ENCODE measurements around the gene SH3GL2.

The SH3GL2 gene

GRCh38 chr9:17802249-17802857 is 223.5 kb downstream of the SH3GL2 start:
- no peak overlapping the region for H2BK15ac ChIP-seq (replicated peaks; ENCODE audit: low read depth)
- no peaks in the 10 kb centered on the region for H3K79me1 ChIP-seq (ENCODE audit: low read length)
- no peak overlapping the region for H3K9ac ChIP-seq (ENCODE audit: low read length)
- no peaks in the 10 kb centered on the region for H3K27me3 ChIP-seq (ENCODE audit: insufficient read depth, low read length, poor library complexity)
- WGBS (ENCODE audit: extremely low coverage, insufficient coverage, low lambda C conversion rate) = no CpG with 5 or more reads among the region's 3 CpGs
- H3K4me3 ChIP-seq (ENCODE audit: low read length) = no peak overlapping the region
- H3K23ac ChIP-seq (ENCODE audit: low read length) = no peak overlapping the region
- H3K4me1 ChIP-seq (ENCODE audit: control insufficient read depth, low read depth, low read length) = peaks cover 8% of the 10 kb centered on the region
- H3K79me2 ChIP-seq (ENCODE audit: control insufficient read depth, insufficient read depth, low read length) = no peaks in the 10 kb centered on the region
- no peak overlapping the region for H2BK5ac ChIP-seq (ENCODE audit: low read length)
- no peak overlapping the region for H3K18ac ChIP-seq (ENCODE audit: low read length)
- no peak overlapping the region for H3K4me2 ChIP-seq (ENCODE audit: low read length)
- no peak overlapping the region for H4K8ac ChIP-seq (ENCODE audit: low read depth, low read length)
- H3K36me3 ChIP-seq (ENCODE audit: control insufficient read depth, insufficient read depth, low read length) = no peaks in the 10 kb centered on the region
- H2AK5ac ChIP-seq (ENCODE audit: low read length) = no peak overlapping the region
- H3K56ac ChIP-seq (ENCODE audit: low read length) = no peak overlapping the region
- H2BK120ac ChIP-seq (ENCODE audit: low read depth, low read length) = no peak overlapping the region
- H3K27ac ChIP-seq (ENCODE audit: low read depth, low read length) = no peak overlapping the region
- no peak overlapping the region for H4K5ac ChIP-seq (ENCODE audit: low read length)
- peak; percentile 10 for DNase-seq
- H3K4ac ChIP-seq (ENCODE audit: low read depth, low read length) = no peak overlapping the region

DNA sequence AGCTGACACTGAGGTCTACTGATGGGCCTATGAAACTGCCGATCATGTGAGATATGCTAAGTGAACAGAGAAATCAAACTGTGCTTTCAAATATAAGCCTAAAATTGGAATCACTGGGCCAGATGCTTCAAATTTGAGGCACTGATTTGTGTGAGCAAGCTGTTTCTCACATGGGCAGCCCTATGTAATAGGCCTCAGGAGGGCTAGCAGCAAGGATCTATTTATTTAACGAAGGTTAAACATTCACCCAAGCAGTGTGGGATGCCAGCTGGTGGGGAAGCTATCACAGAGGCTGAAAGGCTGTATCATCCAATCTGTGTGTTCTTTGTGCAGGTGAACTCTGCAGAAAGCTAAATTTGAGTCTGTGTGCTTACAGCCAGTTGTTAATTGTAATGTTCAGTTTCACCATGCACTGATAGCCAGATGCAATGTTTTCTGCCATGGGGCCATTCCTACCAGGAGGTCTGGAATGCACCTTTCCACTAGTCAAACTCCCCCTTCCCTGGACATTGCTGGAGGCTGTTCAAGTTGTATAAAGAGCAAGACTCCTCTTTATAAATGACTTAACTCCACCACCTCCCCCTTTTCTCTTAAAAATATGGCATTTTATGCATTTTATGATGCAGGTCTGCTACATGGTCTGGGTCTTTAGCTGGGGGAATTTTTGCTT is 228.9 kb downstream of the SH3GL2 start:
- Histone ChIP-seq H4K5ac (ENCODE audit: low read length) (no peak overlapping the region), H3K18ac (ENCODE audit: low read length) (no peak overlapping the region), H3K4me1 (ENCODE audit: control insufficient read depth, low read depth, low read length) (peaks cover 10% of the 10 kb centered on the region), H2BK120ac (ENCODE audit: low read depth, low read length) (no peak overlapping the region), H3K79me2 (ENCODE audit: control insufficient read depth, insufficient read depth, low read length) (no peaks in the 10 kb centered on the region), H3K23ac (ENCODE audit: low read length) (peak overlapping the region; percentile 67), H2AK5ac (ENCODE audit: low read length) (no peak overlapping the region), H2BK15ac (replicated peaks; ENCODE audit: low read depth) (no peak overlapping the region), H3K79me1 (ENCODE audit: low read length) (no peaks in the 10 kb centered on the region), H3K27me3 (ENCODE audit: insufficient read depth, low read length, poor library complexity) (no peaks in the 10 kb centered on the region), H3K4me3 (ENCODE audit: low read length) (no peak overlapping the region), H3K9ac (ENCODE audit: low read length) (no peak overlapping the region), H3K27ac (ENCODE audit: low read depth, low read length) (no peak overlapping the region), H3K36me3 (ENCODE audit: control insufficient read depth, insufficient read depth, low read length) (no peaks in the 10 kb centered on the region), H3K4me2 (ENCODE audit: low read length) (no peak overlapping the region), H4K8ac (ENCODE audit: low read depth, low read length) (no peak overlapping the region), H2BK5ac (ENCODE audit: low read length) (peak overlapping the region; percentile 60), H3K4ac (ENCODE audit: low read depth, low read length) (peak overlapping the region; percentile 47), H3K56ac (ENCODE audit: low read length) (peak overlapping the region; percentile 36)
- DNase-seq = peak; percentile 21
- no CpG with 5 or more reads among the region's 2 CpGs for WGBS (ENCODE audit: extremely low coverage, insufficient coverage, low lambda C conversion rate)

DNA sequence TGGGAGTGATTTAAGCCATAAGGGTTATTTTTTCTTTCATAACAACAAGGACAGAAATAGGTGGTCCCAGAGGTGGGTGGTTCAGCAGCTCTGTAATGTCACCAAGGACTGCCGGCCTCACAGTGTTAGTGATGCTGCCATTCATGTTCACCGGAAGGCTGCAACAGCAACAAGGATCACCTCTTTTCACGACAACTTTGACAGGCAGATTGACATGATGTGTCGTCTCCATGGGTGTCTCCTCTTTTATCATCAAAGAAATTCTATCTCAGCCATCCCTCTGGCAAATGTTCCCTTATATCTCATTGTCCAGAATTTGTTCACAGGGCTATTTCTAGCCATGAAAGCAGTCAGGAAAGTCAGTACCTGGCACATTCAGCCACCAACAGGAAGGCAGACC is 231.5 kb downstream of the SH3GL2 start:
- no peak overlapping the region for H3K4me2 ChIP-seq (ENCODE audit: low read length)
- no peak overlapping the region for H3K4ac ChIP-seq (ENCODE audit: low read depth, low read length)
- no peak overlapping the region for H3K27ac ChIP-seq (ENCODE audit: low read depth, low read length)
- no peaks in the 10 kb centered on the region for H3K79me1 ChIP-seq (ENCODE audit: low read length)
- DNase-seq = no peak
- no peaks in the 10 kb centered on the region for H3K27me3 ChIP-seq (ENCODE audit: insufficient read depth, low read length, poor library complexity)
- WGBS (ENCODE audit: extremely low coverage, insufficient coverage, low lambda C conversion rate) = no CpG with 5 or more reads among the region's 4 CpGs
- no peak overlapping the region for H2BK120ac ChIP-seq (ENCODE audit: low read depth, low read length)
- no peak overlapping the region for H2BK5ac ChIP-seq (ENCODE audit: low read length)
- no peak overlapping the region for H3K18ac ChIP-seq (ENCODE audit: low read length)
- H3K9ac ChIP-seq (ENCODE audit: low read length) = no peak overlapping the region
- no peak overlapping the region for H3K4me3 ChIP-seq (ENCODE audit: low read length)
- H2AK5ac ChIP-seq (ENCODE audit: low read length) = no peak overlapping the region
- H4K8ac ChIP-seq (ENCODE audit: low read depth, low read length) = no peak overlapping the region
- no peak overlapping the region for H4K5ac ChIP-seq (ENCODE audit: low read length)
- peaks cover 10% of the 10 kb centered on the region for H3K4me1 ChIP-seq (ENCODE audit: control insufficient read depth, low read depth, low read length)
- no peak overlapping the region for H2BK15ac ChIP-seq (replicated peaks; ENCODE audit: low read depth)
- H3K36me3 ChIP-seq (ENCODE audit: control insufficient read depth, insufficient read depth, low read length) = no peaks in the 10 kb centered on the region
- no peak overlapping the region for H3K56ac ChIP-seq (ENCODE audit: low read length)
- H3K79me2 ChIP-seq (ENCODE audit: control insufficient read depth, insufficient read depth, low read length) = no peaks in the 10 kb centered on the region
- no peak overlapping the region for H3K23ac ChIP-seq (ENCODE audit: low read length)

DNA sequence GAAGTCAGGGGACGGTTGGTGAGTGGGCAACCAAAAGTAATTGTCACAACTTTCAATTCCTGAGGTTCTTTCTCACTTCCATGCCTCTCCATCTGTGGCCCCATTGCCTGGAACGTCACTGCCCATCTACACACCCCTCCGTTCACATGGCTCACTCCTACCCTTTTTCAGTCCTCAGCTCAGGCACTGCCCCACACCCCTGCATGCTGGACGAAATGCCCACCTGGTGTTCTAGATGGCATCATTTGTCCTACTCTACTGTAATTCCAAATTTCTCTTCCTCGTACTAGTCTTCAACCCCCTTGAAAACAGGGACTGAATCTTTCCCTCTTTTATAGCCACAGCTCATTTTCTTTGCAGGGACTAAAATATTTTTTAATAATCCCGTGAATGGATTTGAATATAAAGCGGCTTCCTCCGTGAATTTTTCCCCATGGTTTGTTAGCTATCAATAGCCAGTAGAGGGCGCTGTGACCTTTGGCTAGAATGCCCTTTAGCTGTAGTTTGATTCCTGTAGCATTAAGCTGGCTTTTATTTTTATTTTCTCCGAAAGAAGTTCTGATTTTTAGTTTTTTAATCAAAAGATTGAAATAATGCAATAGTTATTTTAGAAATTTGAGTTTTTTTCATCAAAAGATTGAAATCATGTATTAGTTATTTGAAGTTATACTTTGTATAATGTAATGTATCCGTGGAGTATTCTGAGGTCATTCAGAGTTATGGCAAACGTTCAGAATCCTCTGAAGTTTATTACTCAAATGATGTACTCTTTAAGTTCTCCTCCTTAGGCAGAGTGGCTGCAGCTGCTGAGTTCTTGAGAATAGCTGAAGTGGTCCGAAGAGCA is 232.1 kb downstream of the SH3GL2 start:
- H3K79me1 ChIP-seq (ENCODE audit: low read length) = no peaks in the 10 kb centered on the region
- no peak overlapping the region for H2AK5ac ChIP-seq (ENCODE audit: low read length)
- H3K9ac ChIP-seq (ENCODE audit: low read length) = no peak overlapping the region
- no peak overlapping the region for H3K4me2 ChIP-seq (ENCODE audit: low read length)
- H3K23ac ChIP-seq (ENCODE audit: low read length) = no peak overlapping the region
- no peak overlapping the region for H2BK5ac ChIP-seq (ENCODE audit: low read length)
- no peak overlapping the region for H3K56ac ChIP-seq (ENCODE audit: low read length)
- H3K79me2 ChIP-seq (ENCODE audit: control insufficient read depth, insufficient read depth, low read length) = no peaks in the 10 kb centered on the region
- H2BK15ac ChIP-seq (replicated peaks; ENCODE audit: low read depth) = no peak overlapping the region
- no peaks in the 10 kb centered on the region for H3K36me3 ChIP-seq (ENCODE audit: control insufficient read depth, insufficient read depth, low read length)
- H3K27ac ChIP-seq (ENCODE audit: low read depth, low read length) = no peak overlapping the region
- H3K18ac ChIP-seq (ENCODE audit: low read length) = no peak overlapping the region
- no CpG with 5 or more reads among the region's 13 CpGs for WGBS (ENCODE audit: extremely low coverage, insufficient coverage, low lambda C conversion rate)
- H3K4ac ChIP-seq (ENCODE audit: low read depth, low read length) = peak overlapping the region; percentile 31
- DNase-seq = peak; percentile 50
- H3K4me1 ChIP-seq (ENCODE audit: control insufficient read depth, low read depth, low read length) = peaks cover 10% of the 10 kb centered on the region
- H4K8ac ChIP-seq (ENCODE audit: low read depth, low read length) = no peak overlapping the region
- H3K4me3 ChIP-seq (ENCODE audit: low read length) = no peak overlapping the region
- no peak overlapping the region for H2BK120ac ChIP-seq (ENCODE audit: low read depth, low read length)
- no peaks in the 10 kb centered on the region for H3K27me3 ChIP-seq (ENCODE audit: insufficient read depth, low read length, poor library complexity)
- H4K5ac ChIP-seq (ENCODE audit: low read length) = no peak overlapping the region

DNA sequence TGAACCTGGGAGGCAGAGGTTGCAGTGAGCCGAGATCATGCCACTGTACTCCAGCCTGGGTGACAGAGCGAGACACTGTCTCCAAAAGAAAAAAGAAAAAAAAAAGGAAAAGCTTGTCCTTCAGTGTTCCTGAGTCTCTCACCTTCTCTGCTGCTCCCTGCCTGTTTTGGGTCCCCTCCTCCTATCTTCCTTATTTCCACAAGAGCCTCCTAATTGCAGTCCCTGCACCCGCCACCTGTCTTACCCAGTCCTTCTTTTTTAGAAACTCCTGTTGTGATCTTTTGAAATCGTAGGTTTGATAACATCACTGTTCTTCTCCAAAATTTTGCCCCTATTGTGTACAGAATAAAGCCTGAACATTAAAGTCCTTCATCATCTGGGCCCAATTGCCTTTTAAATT is 234.9 kb downstream of the SH3GL2 start:
- Histone ChIP-seq H3K27me3 (ENCODE audit: insufficient read depth, low read length, poor library complexity) (no peaks in the 10 kb centered on the region), H3K18ac (ENCODE audit: low read length) (no peak overlapping the region), H4K8ac (ENCODE audit: low read depth, low read length) (no peak overlapping the region), H3K56ac (ENCODE audit: low read length) (no peak overlapping the region), H3K4me3 (ENCODE audit: low read length) (no peak overlapping the region), H3K4me1 (ENCODE audit: control insufficient read depth, low read depth, low read length) (peaks cover 2% of the 10 kb centered on the region), H3K4me2 (ENCODE audit: low read length) (no peak overlapping the region), H3K79me2 (ENCODE audit: control insufficient read depth, insufficient read depth, low read length) (no peaks in the 10 kb centered on the region), H3K9ac (ENCODE audit: low read length) (no peak overlapping the region), H3K79me1 (ENCODE audit: low read length) (no peaks in the 10 kb centered on the region), H3K4ac (ENCODE audit: low read depth, low read length) (no peak overlapping the region), H2AK5ac (ENCODE audit: low read length) (no peak overlapping the region), H2BK120ac (ENCODE audit: low read depth, low read length) (no peak overlapping the region), H3K36me3 (ENCODE audit: control insufficient read depth, insufficient read depth, low read length) (no peaks in the 10 kb centered on the region), H2BK5ac (ENCODE audit: low read length) (no peak overlapping the region), H3K23ac (ENCODE audit: low read length) (no peak overlapping the region), H3K27ac (ENCODE audit: low read depth, low read length) (no peak overlapping the region), H4K5ac (ENCODE audit: low read length) (no peak overlapping the region), H2BK15ac (replicated peaks; ENCODE audit: low read depth) (no peak overlapping the region)
- peak; percentile 23 for DNase-seq
- no CpG with 5 or more reads among the region's 4 CpGs for WGBS (ENCODE audit: extremely low coverage, insufficient coverage, low lambda C conversion rate)

All from mesendoderm (in vitro differentiated cells).